ENCODE measurements around the gene MAP3K10. TPM values are rescaled to one million over a fixed set of nuclear protein-coding genes. Genes with fewer than 3 reads are reported as not detected.
A peak's percentile ranks its signal among the peaks of the same experiment; 100 is the strongest.
"Not testable (repeated sequence)": the region's sequence is repeated elsewhere in the genome, so short reads cannot be mapped to it uniquely, and the experiment has no call there.

The MAP3K10 gene
- total RNA-seq, 2 donors from 2014 or later, result 35.2 to 39.3 TPM

DNA sequence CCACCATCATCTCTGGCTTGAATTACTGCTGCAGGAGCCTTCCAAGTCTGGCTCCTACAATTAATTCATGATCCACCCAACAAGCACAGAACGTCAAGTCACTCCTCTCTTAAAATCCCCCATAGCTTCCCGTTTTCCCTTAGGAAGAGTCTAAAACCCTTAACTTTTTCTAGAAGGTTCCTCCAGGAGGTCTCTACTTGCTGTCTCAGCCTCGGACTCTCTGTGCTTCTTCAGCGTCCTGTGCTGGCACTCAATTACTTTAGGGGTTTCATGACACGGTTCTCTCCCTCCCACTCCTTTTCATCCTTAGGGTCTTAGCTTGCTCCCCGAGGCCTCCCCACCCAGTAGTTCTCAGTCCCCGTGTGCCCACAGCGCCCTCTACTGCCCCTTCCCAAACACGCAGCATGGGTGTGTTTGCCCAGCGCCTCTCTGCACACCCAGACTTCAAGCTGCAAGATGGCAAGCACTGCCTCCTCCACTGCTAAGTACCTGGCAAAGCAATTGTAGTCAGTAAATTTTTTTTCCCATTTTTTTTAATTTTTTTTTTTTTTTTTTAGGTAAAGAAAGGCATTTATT lies 25.8 kb upstream of the MAP3K10 start:
- peak; percentile 92 for TF ChIP-seq CTCF (conservative IDR thresholded peaks at IDR 0.05)
- DNase-seq, result peak; percentile 94
- H3K4me3 Mint-ChIP-seq, result no peak overlapping the region
- no peaks in the 10 kb centered on the region for H3K36me3 Mint-ChIP-seq (ENCODE audit: low read depth)
- no peak overlapping the region for H3K4me3 ChIP-seq (ENCODE audit: low read length)
- H3K4me1 Mint-ChIP-seq, result no peaks in the 10 kb centered on the region
- no peaks in the 10 kb centered on the region for H3K4me1 ChIP-seq (ENCODE audit: control insufficient read depth, insufficient read depth, low read length)
- WGBS, 2 experiments (ENCODE audit: insufficient coverage in 1 of 2, insufficient read length in 1 of 2), result 42 to 60% methylated on average over 8 to 10 of the region's 10 CpGs
- H3K9ac ChIP-seq (ENCODE audit: extremely low read depth, low read length, poor library complexity, severe bottlenecking), result no peak overlapping the region
- no peaks in the 10 kb centered on the region for H3K36me3 ChIP-seq (ENCODE audit: control insufficient read depth, insufficient read depth, low read length)
- no peak overlapping the region for H3K27ac ChIP-seq (ENCODE audit: low read depth, low read length)
- H3K27me3 ChIP-seq (ENCODE audit: control insufficient read depth, insufficient read depth, low read length, poor library complexity, severe bottlenecking), result no peaks in the 10 kb centered on the region
- no peak overlapping the region for H3K27ac Mint-ChIP-seq
- peaks cover 7% of the 10 kb centered on the region for H3K9me3 Mint-ChIP-seq
- H3K9me3 ChIP-seq (ENCODE audit: control insufficient read depth, low read length), result no peaks in the 10 kb centered on the region
- peaks cover 2% of the 10 kb centered on the region for H3K27me3 Mint-ChIP-seq (ENCODE audit: insufficient read depth)

DNA sequence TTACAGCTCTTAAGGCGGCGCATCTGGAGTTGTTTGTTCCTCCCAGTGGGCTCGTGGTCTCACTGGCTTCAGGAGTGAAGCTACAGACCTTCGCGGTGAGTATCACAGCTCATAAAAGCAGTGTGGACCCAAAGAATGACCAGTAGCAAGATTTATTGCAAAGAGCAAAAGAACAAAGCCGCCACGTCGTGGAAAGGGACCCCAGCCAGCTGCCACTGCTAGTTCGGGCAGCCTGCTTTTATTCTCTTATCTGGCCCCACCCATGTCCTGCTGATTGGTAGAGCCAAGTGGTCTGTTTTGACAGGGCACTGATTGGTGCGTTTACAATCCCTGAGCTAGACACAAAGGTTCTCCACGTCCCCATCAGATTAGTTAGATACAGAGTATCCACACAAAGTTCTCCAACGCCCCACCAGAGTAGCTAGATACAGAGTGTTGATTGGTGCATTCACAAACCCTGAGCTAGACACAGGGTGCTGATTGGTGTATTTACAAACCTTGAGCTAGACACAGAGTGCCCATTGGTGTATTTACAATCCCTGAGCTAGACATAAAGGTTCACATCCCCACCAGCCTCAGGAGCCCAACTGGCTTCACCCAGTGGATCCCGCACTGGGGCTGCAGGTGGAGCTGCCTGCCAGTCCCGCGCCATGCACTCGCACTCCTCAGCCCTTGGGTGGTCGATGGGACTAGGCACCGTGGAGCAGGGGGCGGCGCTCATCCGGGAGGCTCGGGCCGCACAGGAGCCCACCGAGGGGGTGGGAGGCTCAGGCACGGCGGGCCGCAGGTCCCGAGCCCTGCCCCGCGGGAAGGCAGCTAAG lies 21.5 kb upstream of the MAP3K10 start:
- not testable (repeated sequence) for H3K4me1 ChIP-seq (ENCODE audit: control insufficient read depth, insufficient read depth, low read length); H3K36me3 Mint-ChIP-seq (ENCODE audit: low read depth); H3K27ac ChIP-seq (ENCODE audit: low read depth, low read length); H3K9me3 Mint-ChIP-seq; H3K27me3 Mint-ChIP-seq (ENCODE audit: insufficient read depth); H3K9me3 ChIP-seq (ENCODE audit: control insufficient read depth, low read length); H3K27ac Mint-ChIP-seq; DNase-seq; H3K9ac ChIP-seq (ENCODE audit: extremely low read depth, low read length, poor library complexity, severe bottlenecking); H3K4me3 ChIP-seq (ENCODE audit: low read length); H3K4me1 Mint-ChIP-seq; H3K36me3 ChIP-seq (ENCODE audit: control insufficient read depth, insufficient read depth, low read length); H3K4me3 Mint-ChIP-seq; H3K27me3 ChIP-seq (ENCODE audit: control insufficient read depth, insufficient read depth, low read length, poor library complexity, severe bottlenecking)
- 87 to 89% methylated on average over 10 to 26 of the region's 30 CpGs for WGBS, 2 experiments (ENCODE audit: insufficient coverage in 1 of 2, insufficient read length in 1 of 2)

DNA sequence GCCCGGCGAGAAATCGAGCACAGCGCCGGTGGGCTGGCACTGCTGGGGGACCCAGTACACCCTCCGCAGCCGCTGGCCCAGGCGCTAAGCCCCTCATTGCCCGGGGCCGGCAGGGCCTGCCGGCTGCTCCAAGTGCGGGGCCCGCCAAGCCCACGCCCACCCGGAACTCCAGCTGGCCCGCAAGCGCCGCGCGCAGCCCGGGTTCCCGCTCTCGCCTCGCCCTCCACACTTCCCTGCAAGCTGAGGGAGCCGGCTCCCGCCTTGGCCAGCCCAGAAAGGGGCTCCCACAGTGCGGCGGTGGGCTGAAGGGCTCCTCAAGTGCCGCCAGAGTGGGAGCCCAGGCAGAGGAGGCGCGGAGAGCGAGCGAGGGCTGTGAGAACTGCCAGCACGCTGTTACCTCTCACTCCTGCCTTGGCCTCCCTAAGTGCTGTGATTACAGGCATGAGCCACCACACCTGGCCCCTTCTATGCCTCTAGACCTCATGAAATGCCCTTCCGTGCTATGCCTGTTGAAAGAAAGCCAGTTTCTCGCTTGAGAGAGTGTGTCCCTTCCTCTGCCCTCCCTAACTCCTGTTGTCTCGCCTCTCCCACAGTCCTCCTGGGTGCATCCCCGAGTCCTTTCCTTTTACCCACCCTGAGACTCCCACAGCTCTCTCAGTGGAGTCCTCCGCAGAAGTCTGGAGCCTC lies 20.8 kb upstream of the MAP3K10 start:
- 92 to 93% methylated on average over 9 to 34 of the region's 39 CpGs for WGBS, 2 experiments (ENCODE audit: insufficient coverage in 1 of 2, insufficient read length in 1 of 2)
- H3K9me3 ChIP-seq (ENCODE audit: control insufficient read depth, low read length); H3K9ac ChIP-seq (ENCODE audit: extremely low read depth, low read length, poor library complexity, severe bottlenecking); H3K4me1 Mint-ChIP-seq; H3K27ac Mint-ChIP-seq; H3K9me3 Mint-ChIP-seq; H3K4me3 ChIP-seq (ENCODE audit: low read length); H3K36me3 Mint-ChIP-seq (ENCODE audit: low read depth); DNase-seq; H3K27ac ChIP-seq (ENCODE audit: low read depth, low read length); H3K27me3 Mint-ChIP-seq (ENCODE audit: insufficient read depth); H3K4me1 ChIP-seq (ENCODE audit: control insufficient read depth, insufficient read depth, low read length); H3K4me3 Mint-ChIP-seq; H3K36me3 ChIP-seq (ENCODE audit: control insufficient read depth, insufficient read depth, low read length); H3K27me3 ChIP-seq (ENCODE audit: control insufficient read depth, insufficient read depth, low read length, poor library complexity, severe bottlenecking): not testable (repeated sequence)

DNA sequence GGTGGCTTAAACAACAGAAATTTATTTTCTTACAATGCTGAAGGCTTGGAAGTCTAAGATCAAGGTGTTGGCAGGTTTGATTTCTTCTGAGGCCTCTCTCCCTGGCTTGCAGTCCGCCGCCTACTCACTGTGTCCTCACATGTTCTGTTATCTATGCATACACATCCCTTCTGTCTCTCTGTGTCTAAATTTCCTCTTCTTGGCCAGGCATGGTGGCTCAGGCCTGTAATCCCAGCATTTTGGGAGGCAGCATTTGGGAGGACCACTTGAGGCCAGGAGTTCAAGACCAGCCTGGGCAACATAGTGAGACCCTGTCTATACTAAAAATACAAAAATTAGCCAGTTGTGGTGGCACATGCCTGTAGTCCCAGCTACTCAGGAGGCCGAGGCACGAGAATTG lies 19.9 kb upstream of the MAP3K10 start:
- H3K4me1 Mint-ChIP-seq; H3K4me3 ChIP-seq (ENCODE audit: low read length); H3K27me3 ChIP-seq (ENCODE audit: control insufficient read depth, insufficient read depth, low read length, poor library complexity, severe bottlenecking); H3K9ac ChIP-seq (ENCODE audit: extremely low read depth, low read length, poor library complexity, severe bottlenecking); H3K9me3 ChIP-seq (ENCODE audit: control insufficient read depth, low read length); H3K27me3 Mint-ChIP-seq (ENCODE audit: insufficient read depth); H3K27ac ChIP-seq (ENCODE audit: low read depth, low read length); H3K36me3 ChIP-seq (ENCODE audit: control insufficient read depth, insufficient read depth, low read length); H3K9me3 Mint-ChIP-seq; DNase-seq; H3K4me1 ChIP-seq (ENCODE audit: control insufficient read depth, insufficient read depth, low read length); H3K36me3 Mint-ChIP-seq (ENCODE audit: low read depth); H3K4me3 Mint-ChIP-seq; H3K27ac Mint-ChIP-seq: not testable (repeated sequence)
- 92% methylated on average over 4 of the region's 4 CpGs for WGBS, 2 experiments (ENCODE audit: insufficient coverage in 1 of 2, insufficient read length in 1 of 2)
